ENCODE measurements around the gene GPD2.
"Not testable (repeated sequence)": the region's sequence is repeated elsewhere in the genome, so short reads cannot be mapped to it uniquely, and the experiment has no call there.

GPD2 gene

GRCh38 chr2:156592809-156593593, 156.8 kb downstream of the GPD2 start:
- no peak for DNase-seq

DNA sequence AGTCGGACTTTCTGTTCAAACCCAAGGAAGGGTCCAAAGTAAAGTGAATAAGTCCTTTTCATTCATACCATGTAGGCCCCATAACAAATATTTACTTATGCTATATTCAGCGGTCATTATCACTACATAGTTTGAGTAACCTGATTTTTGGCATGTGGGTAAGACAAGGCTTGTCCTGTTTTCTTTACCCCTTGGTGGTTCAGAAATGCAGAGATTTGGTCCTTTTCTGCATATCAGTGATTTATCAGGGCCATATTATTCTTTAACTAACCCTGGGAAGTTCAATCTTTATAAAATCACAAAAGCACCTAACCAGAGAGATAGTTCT, 157.4 kb downstream of the GPD2 start:
- no peak for DNase-seq

DNA sequence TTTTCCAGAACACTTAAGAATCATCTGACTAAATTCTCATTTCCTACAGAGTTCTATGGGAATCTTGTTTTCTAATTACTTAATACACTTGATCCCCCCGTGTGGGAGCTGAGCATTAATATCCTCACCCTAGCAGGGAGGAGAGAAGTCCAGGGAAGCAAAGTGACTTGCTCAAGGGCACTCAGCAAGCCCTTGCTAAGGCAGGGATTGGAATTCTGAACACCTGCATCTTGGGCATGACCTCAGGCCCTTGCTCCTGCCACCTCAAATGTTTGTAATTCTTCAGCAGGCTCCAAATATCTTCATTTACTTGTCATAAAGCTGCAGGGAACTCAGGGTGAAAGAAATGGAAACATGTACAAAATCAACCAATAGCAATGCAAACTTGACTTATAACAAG, 162.4 kb downstream of the GPD2 start:
- no peak for DNase-seq

DNA sequence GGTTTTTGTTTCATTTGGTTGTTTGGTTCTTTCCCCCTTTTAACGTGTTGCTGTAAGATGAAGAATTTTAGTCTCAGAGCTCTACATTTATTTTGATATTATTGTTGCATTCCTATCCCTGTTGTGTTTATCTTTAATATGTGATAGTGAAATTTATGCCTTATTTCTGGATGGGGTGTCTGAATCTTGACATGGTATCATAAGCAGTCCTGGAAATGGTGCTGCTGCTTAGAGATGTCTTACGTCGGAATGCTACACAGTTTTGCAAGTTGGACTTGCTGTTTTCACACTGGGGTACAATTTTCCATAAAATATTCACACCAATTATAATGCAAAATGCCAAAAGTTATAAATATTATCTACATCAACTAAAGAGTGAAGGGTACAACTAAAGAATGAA, 164.0 kb downstream of the GPD2 start:
- DNase-seq = no peak

GRCh38 chr2:156601855-156602551, 165.8 kb downstream of the GPD2 start:
- DNase-seq = no peak

DNA sequence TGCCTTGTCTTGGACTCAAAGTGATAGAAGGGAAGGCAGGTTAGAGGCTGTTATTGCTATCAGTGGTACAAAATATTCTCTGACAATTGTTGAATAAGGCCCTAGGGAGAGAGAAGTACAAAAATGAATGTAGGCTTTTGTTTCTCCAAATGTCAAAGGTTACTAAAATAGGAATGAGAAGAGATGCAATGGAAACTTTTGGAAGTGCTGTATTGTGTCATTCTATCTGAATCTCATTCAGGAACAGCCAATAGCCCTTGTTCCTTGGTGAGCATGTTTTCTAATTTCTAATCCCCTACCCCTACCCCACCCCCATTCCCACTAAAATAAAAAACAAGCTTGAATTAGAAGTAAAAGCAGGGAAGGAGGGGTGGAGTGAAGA, 166.4 kb downstream of the GPD2 start:
- no peak for DNase-seq

- no peak for DNase-seq
Observed at GRCh38 chr2:156615836-156616322, 179.7 kb downstream of the GPD2 start.

DNA sequence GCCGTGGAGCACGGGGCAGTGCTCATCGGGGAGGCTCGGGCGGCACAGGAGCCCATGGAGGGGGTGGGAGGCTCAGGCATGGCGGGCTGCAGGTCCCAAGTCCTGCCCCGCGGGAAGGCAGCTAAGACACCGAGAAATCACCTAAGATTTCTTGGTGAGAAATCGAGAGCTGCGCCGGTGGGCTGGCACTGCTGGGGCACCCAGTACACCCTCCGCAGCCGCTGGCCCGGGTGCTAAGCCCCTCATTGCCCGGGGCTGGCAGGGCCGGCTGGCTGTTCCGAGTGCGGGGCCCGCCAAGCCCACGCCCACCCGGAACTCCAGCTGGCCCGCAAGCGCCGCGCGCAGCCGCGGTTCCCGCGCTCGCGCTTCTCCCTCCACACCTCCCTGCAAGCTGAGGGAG, 181.9 kb downstream of the GPD2 start:
- not testable (repeated sequence) for DNase-seq

- DNase-seq = no peak
Observed at GRCh38 chr2:156619021-156619539, 182.9 kb downstream of the GPD2 start.

- no peak for DNase-seq
Observed at GRCh38 chr2:156622491-156622890, 186.3 kb downstream of the GPD2 start.

- no peak for DNase-seq
Observed at GRCh38 chr2:156625360-156626170, 189.4 kb downstream of the GPD2 start.

GRCh38 chr2:156626931-156627330, 190.8 kb downstream of the GPD2 start:
- DNase-seq = no peak

- DNase-seq = no peak
Observed at GRCh38 chr2:156630579-156631337, 194.6 kb downstream of the GPD2 start.

DNA sequence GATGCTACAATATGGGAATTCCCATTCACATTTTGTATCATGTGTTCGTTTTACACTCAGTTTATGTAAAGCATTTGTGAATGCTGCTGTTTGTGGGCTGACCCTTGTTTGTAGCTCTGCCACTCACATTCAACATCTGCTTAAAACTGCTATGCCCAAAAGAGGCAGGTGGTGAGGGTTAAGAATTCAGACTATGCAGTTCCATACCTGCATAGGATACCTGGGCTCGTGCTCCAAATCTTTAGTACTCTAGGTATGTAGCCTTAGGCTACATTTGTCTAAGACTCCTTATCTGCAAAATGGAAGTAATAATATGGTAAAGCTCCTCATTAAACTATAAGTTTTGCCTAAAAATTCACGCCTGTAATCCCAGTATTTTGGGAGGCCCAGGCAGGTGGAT, 199.5 kb downstream of the GPD2 start:
- DNase-seq = no peak
